GM10248 (cell line): ENCODE data around the gene KIAA1217.

Experiments used
- CTCF ChIA-PET: fragments of 300-600 bp; sonication (Branson Sonifier 250); formaldehyde crosslinking; extraction: SDS; loops from one replicate; lab custom pipeline; 2021; ENCODE audit warnings: antibody characterized with exemption; lab: Yijun Ruan, JAX
- POLR2A ChIA-PET: fragments of 350-650 bp; sonication (Branson Sonifier 250); formaldehyde crosslinking; extraction: SDS; loops from one replicate; lab custom pipeline; 2020; ENCODE audit warnings: antibody characterized with exemption; lab: Yijun Ruan, JAX
- DNase-seq: peaks from one replicate; pipeline ENCODE4 v3.0.0; 2012; ENCODE audit errors: extremely low spot score
- TF ChIP-seq, protein P1 (sequence below): IDR thresholded peaks from 2 replicates; pipeline ENCODE4 v1.5.1; 2012; ENCODE audit warnings: mild to moderate bottlenecking, low read depth; ENCODE audit errors: extremely low read depth, missing control alignments, control extremely low read depth

Gene KIAA1217

GRCh38 chr10:24174014-24174413 is 34.9 kb upstream of the KIAA1217 start:
- DNase-seq, result no peak
- CTCF ChIA-PET, result interaction anchor here (0.9 kb wide), 1 partner anchor 13 kb away, joined by 3 read pairs; no protein-coding TSS in a partner anchor
- TF ChIP-seq, protein P1, sequence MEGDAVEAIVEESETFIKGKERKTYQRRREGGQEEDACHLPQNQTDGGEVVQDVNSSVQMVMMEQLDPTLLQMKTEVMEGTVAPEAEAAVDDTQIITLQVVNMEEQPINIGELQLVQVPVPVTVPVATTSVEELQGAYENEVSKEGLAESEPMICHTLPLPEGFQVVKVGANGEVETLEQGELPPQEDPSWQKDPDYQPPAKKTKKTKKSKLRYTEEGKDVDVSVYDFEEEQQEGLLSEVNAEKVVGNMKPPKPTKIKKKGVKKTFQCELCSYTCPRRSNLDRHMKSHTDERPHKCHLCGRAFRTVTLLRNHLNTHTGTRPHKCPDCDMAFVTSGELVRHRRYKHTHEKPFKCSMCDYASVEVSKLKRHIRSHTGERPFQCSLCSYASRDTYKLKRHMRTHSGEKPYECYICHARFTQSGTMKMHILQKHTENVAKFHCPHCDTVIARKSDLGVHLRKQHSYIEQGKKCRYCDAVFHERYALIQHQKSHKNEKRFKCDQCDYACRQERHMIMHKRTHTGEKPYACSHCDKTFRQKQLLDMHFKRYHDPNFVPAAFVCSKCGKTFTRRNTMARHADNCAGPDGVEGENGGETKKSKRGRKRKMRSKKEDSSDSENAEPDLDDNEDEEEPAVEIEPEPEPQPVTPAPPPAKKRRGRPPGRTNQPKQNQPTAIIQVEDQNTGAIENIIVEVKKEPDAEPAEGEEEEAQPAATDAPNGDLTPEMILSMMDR, result no peak
- POLR2A ChIA-PET, result no interaction called here

DNA sequence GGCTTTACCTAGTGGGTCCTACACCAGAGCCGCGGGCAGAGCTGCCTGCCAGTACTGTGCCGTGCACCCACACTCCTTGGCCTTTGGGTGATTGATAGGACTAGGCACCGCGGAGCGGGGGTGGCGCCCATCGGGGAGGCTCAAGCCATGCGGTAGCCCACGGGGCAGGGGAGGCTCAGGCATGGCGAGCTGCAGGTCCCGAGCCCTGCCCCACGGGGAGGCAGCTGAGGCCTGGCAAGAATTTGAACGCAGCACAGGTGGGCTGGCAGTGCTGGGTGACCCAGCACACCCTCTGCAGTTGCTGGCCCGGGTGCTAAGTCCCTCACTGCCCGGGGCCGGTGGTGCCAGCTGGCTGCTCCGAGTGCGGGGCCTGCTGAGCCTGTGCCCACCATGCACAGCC is 32.3 kb upstream of the KIAA1217 start:
- no peak for DNase-seq
- CTCF ChIA-PET, result interaction anchor here (1.0 to 1.2 kb wide), 2 partner anchors 9 to 875 kb away, joined by 3 read pairs; no protein-coding TSS in a partner anchor
- POLR2A ChIA-PET, result no interaction called here
- TF ChIP-seq, protein P1, result no peak

DNA sequence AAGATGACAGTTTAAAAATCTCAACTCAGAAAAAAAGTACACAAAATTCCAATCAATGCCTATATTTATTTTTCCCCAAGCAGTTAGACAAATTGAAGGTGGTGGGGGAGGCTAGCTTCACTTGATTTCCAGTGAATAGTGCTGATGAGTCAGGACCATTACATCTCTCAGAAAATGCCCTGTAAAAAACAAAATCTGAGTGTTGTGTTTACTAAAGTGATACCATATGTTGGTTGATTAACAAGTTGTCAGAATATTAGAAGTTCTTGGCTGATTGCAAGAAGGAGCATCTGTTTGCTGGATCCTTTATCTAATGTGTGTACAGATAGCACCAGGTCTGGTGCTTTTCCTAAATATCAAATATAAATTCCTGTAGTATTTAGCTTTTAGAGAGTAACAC is 31.3 kb upstream of the KIAA1217 start:
- TF ChIP-seq, protein P1, result no peak
- no peak for DNase-seq
- ChIA-PET POLR2A (no interaction called here), CTCF (no interaction called here)

DNA sequence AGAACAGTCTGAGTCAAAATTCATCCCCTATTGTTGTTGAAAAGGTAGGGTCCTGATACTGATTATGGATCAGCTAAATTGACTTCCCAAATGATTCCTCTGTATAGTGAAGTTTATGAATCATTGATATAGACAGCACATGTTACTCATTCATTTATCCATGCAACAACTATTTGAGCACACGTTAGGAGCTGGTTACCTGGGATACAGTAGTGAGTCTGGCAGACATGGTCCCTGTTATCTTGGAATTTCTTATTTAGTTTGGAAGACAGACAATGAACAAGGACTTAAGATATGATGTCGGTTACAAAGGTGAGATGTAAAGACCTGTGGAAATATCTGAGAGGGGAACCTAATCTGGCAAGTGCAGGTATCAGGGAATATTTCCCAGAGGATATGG is 28.0 kb upstream of the KIAA1217 start:
- POLR2A ChIA-PET, result no interaction called here
- TF ChIP-seq, protein P1, result no peak
- DNase-seq, result no peak
- CTCF ChIA-PET, result no interaction called here

- CTCF ChIA-PET, result interaction anchor here (0.7 kb wide), 1 partner anchor 11 kb away, joined by 3 read pairs; no protein-coding TSS in a partner anchor
- POLR2A ChIA-PET, result no interaction called here
- TF ChIP-seq, protein P1, result no peak
Measured at GRCh38 chr10:24184455-24184854, 24.5 kb upstream of the KIAA1217 start.

DNA sequence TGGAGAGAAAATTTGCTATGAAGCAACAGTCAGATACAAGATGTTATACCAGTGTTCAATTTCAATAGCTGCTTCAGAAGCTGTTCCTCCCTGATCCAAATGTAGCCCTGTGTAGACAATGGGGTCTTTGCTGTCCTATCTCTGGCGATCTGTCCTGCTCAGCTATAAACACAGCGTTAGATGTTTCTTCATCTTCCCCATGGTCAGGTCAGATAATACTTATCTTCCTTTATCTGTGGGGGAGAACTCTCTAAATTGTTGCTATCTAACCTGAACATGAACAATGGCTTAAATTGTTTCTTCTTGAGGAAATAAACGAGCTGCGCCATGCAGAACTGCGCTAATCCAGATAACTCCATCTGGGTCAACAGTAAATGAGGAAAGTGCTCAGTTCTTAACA is 15.6 kb upstream of the KIAA1217 start:
- TF ChIP-seq, protein P1, result no peak

More at GRCh38 chr10:24184455-24184854, 24.5 kb upstream of the KIAA1217 start:
- DNase-seq, result no peak

More for the DNA sequence above, 15.6 kb upstream of the KIAA1217 start:
- ChIA-PET CTCF (interaction anchor here (0.7 to 1.1 kb wide), 4 partner anchors 12 to 1035 kb away, joined by 3 to 5 read pairs (median 4); no protein-coding TSS in a partner anchor), POLR2A (interaction anchor here (0.5 kb wide), 1 partner anchor 18 kb away, joined by 5 read pairs; no protein-coding TSS in a partner anchor)
- DNase-seq, result no peak
